ENCODE results near the gene RTN4IP1. TPM values are rescaled to one million over a fixed set of nuclear protein-coding genes. Genes with fewer than 3 reads are reported as not detected.

The RTN4IP1 gene
- total and polyA plus RNA-seq, 8 donors: 1.5 to 3.7 (median 2.1) TPM

DNA sequence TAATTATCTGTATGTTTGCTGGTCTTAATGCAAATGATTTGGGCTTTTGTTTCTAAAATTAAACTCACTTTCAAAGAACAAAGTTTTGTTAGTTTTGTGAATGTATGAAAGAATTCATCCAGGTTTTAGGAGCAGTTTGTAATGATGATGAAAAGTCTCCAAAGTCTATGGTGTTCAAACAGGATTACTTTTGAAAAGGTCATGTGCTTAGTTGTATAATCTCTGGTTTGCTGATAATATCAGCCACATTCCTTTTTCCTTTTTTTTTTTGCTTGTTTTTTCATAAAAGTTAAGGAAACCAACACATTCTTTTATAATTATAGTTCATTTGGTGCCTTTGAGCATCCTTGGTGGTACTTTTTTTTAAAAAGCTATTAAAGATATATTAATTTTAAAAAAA lies 88.9 kb downstream of the RTN4IP1 start:
- no peaks in the 10 kb centered on the region for H3K9me3 ChIP-seq
- H3K27ac ChIP-seq: no peak overlapping the region
- TF ChIP-seq, protein P1, sequence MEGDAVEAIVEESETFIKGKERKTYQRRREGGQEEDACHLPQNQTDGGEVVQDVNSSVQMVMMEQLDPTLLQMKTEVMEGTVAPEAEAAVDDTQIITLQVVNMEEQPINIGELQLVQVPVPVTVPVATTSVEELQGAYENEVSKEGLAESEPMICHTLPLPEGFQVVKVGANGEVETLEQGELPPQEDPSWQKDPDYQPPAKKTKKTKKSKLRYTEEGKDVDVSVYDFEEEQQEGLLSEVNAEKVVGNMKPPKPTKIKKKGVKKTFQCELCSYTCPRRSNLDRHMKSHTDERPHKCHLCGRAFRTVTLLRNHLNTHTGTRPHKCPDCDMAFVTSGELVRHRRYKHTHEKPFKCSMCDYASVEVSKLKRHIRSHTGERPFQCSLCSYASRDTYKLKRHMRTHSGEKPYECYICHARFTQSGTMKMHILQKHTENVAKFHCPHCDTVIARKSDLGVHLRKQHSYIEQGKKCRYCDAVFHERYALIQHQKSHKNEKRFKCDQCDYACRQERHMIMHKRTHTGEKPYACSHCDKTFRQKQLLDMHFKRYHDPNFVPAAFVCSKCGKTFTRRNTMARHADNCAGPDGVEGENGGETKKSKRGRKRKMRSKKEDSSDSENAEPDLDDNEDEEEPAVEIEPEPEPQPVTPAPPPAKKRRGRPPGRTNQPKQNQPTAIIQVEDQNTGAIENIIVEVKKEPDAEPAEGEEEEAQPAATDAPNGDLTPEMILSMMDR (IDR thresholded peaks at IDR 0.05): no peak
- H3K4me1 ChIP-seq: no peaks in the 10 kb centered on the region
- no peak for FAIRE-seq
- H3K27me3 ChIP-seq: no peaks in the 10 kb centered on the region
- DNase-seq: no peak
- H3K4me3 ChIP-seq: no peak overlapping the region
- intact Hi-C loops (cut with DNase I): no loop called here
- H3K36me3 ChIP-seq: no peaks in the 10 kb centered on the region
- ATAC-seq: no peak

DNA sequence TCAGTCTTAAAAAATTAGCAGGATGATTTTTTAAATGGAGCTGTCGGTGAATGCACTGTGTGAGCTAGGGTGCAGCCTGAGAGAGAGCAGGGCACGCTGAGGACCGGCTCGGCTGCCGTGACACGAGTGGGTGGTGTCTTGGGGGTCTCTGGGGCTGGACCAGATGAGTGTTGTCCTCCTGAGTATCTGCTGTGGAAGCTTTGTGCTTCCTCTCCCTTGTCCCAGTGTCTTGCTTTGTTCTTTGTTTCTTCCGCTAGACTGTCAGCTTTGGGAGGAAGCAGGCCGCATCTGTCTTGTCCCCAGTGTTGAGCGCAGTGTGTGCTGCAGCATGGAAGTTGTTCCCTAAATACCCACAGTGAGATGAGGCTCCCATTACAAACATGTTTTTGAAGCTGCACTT lies 89.4 kb downstream of the RTN4IP1 start:
- TF ChIP-seq, protein P1 (IDR thresholded peaks at IDR 0.05): no peak
- Histone ChIP-seq H3K9me3 (no peaks in the 10 kb centered on the region), H3K4me3 (no peak overlapping the region), H3K36me3 (no peaks in the 10 kb centered on the region), H3K4me1 (no peaks in the 10 kb centered on the region), H3K27ac (no peak overlapping the region), H3K27me3 (no peaks in the 10 kb centered on the region)
- intact Hi-C loops (cut with DNase I): no loop called here
- DNase-seq (no peak), ATAC-seq (peak in 2 of 4 donors; percentile 30 to 45), FAIRE-seq (no peak)
- WGBS, 2 donors: 85 to 91% methylated on average over 9 of the region's 9 CpGs

GRCh38 chr6:106538145-106538544 lies 91.2 kb downstream of the RTN4IP1 start:
- ATAC-seq: peak in 1 of 4 donors; percentile 26
- no peak for DNase-seq

DNA sequence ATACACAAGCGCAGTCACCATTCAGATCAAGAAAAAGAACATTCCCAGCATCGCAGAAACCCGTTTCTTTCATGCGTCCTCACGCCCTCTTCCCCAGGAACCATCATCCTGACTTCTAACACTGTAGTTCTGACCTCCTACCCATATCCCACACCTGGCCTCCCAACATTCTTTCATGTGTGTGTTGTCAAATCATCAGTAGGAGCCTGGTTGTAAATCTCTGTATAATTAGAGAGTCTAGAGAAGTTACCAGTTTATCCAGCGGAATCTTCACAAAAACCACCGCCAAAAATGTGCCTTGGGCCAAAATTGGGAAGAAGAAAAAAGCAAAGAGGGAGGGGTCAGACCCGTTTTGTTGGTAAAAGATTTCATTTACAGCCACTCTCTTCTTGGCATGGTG lies 91.6 kb downstream of the RTN4IP1 start:
- H3K9me3 ChIP-seq: no peaks in the 10 kb centered on the region
- DNase-seq (no peak), FAIRE-seq (no peak), ATAC-seq (no peak)
- H3K4me3 ChIP-seq: no peak overlapping the region
- H3K36me3 ChIP-seq: no peaks in the 10 kb centered on the region
- 81 to 87% methylated on average over 8 of the region's 8 CpGs for WGBS, 2 donors
- intact Hi-C loops (cut with DNase I): no loop called here
- no peak overlapping the region for H3K27ac ChIP-seq
- H3K4me1 ChIP-seq: no peaks in the 10 kb centered on the region
- no peaks in the 10 kb centered on the region for H3K27me3 ChIP-seq
- TF ChIP-seq, protein P1 (IDR thresholded peaks at IDR 0.05): no peak

More at GRCh38 chr6:106538145-106538544, 91.2 kb downstream of the RTN4IP1 start:
- H3K4me3 ChIP-seq: no peak overlapping the region
- TF ChIP-seq, protein P1 (IDR thresholded peaks at IDR 0.05): no peak
- 69 to 93% methylated on average over 1 of the region's 1 CpG for WGBS, 2 donors
- FAIRE-seq: no peak
- intact Hi-C loops (cut with DNase I): no loop called here
- no peaks in the 10 kb centered on the region for H3K9me3 ChIP-seq
- no peaks in the 10 kb centered on the region for H3K4me1 ChIP-seq
- H3K36me3 ChIP-seq: no peaks in the 10 kb centered on the region
- H3K27me3 ChIP-seq: no peaks in the 10 kb centered on the region
- no peak overlapping the region for H3K27ac ChIP-seq

DNA sequence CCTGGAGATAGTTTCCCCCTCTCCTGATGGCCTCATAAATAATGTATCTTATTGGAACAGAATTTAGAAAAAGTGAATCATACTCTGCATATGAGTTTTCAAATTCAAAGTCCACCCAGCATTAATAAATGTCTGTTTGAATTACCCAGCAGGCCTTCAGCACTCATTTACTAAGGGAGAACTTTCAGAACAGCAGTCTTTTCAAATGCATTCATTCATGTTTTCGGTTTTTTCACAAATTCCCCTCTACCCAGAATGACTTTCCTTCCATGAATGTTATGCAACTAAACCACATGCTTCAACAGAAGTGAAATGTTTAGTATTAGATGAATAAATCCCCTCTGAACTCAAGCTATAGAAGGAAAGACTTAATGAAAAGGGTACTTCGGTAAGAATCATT lies 92.4 kb downstream of the RTN4IP1 start:
- H3K4me3 ChIP-seq: no peak overlapping the region
- ATAC-seq (no peak), DNase-seq (no peak), FAIRE-seq (no peak)
- intact Hi-C loops (cut with DNase I): no loop called here
- H3K4me1 ChIP-seq: no peaks in the 10 kb centered on the region
- no peak overlapping the region for H3K27ac ChIP-seq
- H3K9me3 ChIP-seq: no peaks in the 10 kb centered on the region
- WGBS, 2 donors: 70 to 87% methylated on average over 2 of the region's 2 CpGs
- no peaks in the 10 kb centered on the region for H3K27me3 ChIP-seq
- no peaks in the 10 kb centered on the region for H3K36me3 ChIP-seq
- TF ChIP-seq, protein P1 (IDR thresholded peaks at IDR 0.05): no peak

All from pancreas (tissue), 10 donors.